ENCODE results near the gene NUB1.

Gene NUB1

DNA sequence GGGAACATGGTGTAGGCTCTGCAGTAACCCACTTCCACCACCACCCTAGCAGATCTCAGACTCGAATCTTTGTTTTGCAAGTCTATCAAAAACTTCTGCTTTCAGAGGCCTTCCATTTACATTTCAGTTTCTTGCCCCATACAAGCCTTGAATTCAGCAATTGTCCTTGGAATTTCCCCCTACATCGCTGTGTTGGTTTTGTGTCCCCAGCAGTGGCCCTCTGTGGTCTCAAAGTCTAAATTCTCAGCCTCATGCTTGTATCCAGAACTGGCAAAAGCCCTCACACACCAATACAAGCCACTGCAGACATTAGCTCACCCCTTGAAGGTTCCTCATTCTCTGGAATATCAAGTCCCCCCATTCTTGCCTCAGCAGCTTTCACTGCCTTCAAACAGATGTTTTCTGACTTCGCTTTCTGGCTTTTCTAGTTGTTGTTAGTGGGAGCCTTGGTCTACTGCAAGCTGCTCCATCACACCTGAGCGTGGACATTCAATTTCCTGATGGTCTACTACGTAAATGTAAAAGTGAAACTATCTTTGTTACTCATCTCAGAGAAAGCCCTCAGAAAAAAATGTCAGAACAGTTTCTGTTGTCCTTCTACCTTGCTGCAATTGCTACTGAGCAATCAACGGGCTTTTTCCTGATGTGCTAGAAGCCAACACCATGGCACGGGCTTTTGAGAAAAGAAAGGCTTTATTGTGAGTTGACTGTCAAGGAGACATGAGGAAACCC is 1.8 kb upstream of the NUB1 start:
- intact Hi-C loops (cut with DNase I) = no loop called here
- DNase-seq = peak in 1 of 42 donors; percentile 40

DNA sequence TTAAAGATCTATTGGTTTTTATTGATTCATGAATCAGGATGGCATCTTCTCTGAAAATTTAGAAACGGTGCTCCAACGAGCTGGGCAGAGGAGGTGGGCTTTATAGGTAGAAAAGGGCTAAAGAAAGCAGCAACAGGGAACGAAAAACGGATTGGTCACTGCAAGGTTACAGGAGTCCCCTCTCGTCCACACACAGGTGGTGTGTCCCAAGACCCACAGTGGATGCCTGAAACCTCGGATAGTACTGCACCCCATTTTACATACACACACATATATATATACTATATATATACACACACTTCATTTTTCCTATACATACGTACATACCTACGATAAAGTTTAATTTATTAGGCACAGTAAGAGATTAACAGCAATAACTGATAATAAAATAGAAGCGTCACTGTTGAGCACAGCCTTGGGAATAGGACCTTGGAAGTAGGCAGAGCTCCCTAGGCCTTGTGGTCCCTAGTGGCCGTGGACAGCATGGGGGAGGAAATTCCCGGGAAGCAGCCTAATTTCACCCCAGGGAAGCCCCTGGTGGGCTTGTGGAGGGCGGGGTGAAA is 737 bp upstream of the NUB1 start:
- intact Hi-C loops (cut with DNase I) = no loop called here
- peak in 1 of 42 donors; percentile 39 for DNase-seq

DNA sequence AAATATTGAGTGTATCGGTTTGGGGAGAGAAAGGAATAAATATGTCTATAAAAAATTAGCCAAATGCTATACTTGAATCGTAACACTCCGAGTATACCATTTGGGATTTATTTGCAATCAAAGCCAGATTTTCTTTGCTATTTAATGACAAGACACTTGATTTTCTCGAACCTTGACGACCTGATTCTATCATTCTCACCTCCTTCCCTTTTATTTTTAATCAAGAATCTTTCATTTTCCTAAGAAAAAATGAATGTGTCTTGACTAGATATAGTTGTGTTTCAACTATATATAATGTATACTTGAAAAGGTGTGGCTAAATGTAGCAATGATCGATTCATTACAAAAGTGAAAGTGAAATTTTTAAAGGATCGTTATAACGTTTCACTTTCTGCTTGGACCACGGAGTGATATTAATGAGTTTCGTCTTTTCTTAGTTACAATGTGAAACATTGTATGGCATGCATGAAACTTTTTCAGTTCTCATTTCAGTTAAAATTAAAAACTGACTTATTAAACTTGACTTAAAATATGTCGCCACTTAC is 562 bp downstream of the NUB1 start:
- no peak for DNase-seq
- intact Hi-C loops (cut with DNase I) = no loop called here

DNA sequence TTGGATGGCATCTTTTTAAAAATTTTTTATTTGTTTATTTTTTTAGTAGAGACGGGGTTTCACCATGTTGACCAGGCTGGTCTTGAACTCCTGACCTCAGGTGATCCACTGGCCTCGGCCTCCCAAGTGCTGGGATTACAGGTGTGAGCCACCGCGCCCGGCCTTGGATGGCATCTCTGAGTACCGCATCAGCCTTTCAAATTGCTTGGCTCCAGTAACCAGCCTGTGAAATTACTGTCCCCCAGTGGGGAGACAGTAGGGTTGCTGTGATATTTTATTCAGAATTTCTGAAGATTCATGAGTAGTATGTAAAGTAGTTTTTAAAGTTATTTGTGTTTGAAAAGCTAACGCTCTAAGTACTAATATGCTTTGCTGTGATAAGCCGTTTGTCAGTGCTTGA is 1.2 kb downstream of the NUB1 start:
- intact Hi-C loops (cut with DNase I) = no loop called here
- DNase-seq = peak in 1 of 42 donors; percentile 35

DNA sequence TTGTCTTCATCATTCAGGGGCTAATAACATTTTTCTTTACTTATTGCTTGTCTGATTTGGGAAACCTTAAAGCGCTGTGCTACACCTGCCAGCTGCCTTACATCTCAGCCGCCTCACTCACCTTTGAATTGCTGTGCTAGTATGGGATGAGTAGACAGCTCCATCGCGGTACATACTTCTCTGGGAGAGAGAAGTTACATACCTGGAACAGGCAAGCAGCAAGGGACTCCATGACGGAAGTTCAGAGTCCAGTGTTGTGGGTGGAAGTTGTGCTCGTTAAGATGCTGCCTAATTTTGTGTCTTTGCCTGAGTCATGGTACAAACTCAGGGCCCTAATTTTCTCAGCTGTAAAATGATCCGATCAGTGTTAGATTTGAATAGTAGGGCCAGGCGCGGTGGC is 1.9 kb downstream of the NUB1 start:
- peak in 1 of 42 donors; percentile 22 for DNase-seq
- intact Hi-C loops (cut with DNase I) = no loop called here

- DNase-seq = no peak
- intact Hi-C loops (cut with DNase I) = no loop called here
These were observed 4.2 kb downstream of the NUB1 start for GRCh38 chr7:151345576-151346469.

DNA sequence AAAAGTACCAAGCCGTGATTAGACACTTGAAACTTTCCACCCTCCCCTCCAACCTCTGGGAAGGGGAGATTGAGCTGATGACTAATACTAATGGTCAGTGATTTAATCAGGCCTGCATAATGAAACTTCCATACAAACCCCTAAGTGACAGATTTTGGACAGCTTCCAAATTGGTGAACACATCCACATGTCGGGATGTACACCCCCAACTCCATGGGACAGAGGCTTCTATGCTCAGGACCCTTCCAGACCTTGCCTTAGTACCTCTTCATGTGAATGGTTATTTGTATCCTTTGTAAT is 4.8 kb downstream of the NUB1 start:
- intact Hi-C loops (cut with DNase I) = no loop called here

GRCh38 chr7:151347200-151347599 is 5.6 kb downstream of the NUB1 start:
- intact Hi-C loops (cut with DNase I) = no loop called here
- no peak for DNase-seq

More for the DNA sequence above, 4.8 kb downstream of the NUB1 start:
- no peak for DNase-seq

DNA sequence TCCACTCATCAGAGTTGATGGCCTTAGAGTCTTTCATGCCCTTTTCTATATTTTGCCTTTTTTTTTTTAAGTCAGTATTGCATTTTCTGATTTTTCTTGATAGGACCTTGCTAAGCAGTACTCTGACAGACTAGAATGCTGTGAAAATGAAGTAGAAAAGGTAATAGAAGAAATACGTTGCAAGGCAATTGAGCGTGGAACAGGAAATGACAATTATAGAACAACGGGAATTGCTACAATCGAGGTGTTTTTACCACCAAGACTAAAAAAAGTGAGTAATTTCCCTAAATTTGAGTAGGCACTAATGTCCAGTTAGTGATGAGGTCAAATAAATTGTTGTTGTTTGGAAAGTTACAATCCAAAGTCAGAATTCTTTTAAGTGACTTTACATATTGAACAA is 7.4 kb downstream of the NUB1 start:
- intact Hi-C loops (cut with DNase I) = no loop called here
- DNase-seq = no peak

DNA sequence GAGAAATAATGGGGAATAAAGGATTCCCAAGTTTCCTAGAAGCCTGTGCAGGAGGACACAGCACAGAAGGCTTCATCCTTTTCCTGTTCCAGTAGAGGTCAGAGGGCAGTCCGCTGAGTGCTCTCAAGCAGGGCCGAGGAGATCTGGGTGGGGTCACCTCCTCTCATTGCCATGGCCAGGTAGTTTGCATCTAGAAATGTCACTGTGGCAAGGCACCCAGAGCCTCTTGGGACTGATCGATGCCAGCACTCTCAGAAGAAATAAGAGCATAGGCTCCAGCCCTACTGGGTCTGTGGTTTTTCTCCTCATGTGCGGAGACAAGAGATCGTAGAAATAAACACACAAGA is 7.9 kb downstream of the NUB1 start:
- intact Hi-C loops (cut with DNase I) = no loop called here
- DNase-seq = no peak

DNA sequence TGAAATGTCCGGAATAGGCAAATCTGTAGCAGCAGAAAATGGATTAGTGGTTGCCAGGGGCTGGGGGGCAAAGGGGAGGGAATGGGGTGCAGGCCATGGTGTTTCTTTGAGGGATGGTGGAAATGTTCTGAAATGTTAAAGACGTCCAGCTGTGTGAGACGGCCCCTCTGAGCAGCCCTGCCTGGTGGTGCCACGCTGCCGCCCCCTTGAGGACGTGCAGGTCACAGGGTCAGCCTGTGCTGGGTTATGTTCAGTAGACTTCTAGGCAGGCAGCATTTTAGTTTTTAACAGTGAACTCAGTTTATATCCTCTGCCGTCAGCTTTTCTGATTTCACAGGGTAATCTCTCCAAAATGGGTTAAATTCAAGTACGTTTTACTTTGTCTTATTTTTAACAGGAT is 9.4 kb downstream of the NUB1 start:
- intact Hi-C loops (cut with DNase I) = loop anchor here (5.0 kb wide), 1 partner anchor 34 kb away; no protein-coding TSS in a partner anchor
- no peak for DNase-seq

GRCh38 chr7:151351967-151352366 is 10.4 kb downstream of the NUB1 start:
- DNase-seq = no peak
- intact Hi-C loops (cut with DNase I) = loop anchor here (5.0 kb wide), 1 partner anchor 35 kb away; no protein-coding TSS in a partner anchor

GRCh38 chr7:151352512-151352911 is 10.9 kb downstream of the NUB1 start:
- DNase-seq = no peak
- intact Hi-C loops (cut with DNase I) = loop anchor here (5.0 kb wide), 1 partner anchor 35 kb away; no protein-coding TSS in a partner anchor

DNA sequence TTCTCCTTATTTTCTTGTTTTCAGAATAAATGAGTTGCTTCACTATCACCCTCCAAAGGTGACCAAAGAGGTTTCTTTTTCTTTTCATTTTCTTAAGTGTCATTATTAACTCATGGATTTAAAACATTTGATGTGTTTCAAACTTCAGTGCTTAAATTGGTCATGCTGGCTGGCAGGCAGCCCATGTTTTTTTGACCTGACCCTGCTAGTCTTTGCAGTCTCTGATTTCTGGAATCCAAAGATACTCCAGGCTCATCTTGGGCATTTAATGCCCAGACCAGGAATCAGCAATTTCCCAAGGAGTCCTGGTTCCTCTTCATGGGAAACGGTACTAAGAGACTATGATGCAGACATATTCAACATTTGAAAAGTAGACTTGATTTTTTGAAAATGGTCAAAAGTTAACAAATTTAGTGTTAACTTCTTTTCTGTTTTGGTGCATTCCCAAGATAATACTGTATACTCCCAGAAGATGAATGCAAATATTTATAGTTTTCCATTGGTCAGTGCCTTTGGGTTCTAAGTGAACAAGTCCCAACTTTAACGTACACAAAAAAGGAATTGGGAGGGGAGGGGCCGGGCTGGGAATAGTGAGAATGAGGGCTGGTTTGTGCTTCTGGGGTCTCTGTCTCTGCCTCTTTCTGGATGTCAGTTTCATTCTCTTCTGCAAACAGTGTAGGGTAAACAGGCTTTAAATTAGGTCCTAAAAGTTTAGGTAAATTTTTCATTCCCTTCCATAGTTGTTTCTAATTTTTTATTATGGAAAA is 19.8 kb downstream of the NUB1 start:
- no peak for DNase-seq
- intact Hi-C loops (cut with DNase I) = loop anchor here (5.0 to 10.0 kb wide), 2 partner anchors 91 to 393 kb away; no protein-coding TSS in a partner anchor

DNA sequence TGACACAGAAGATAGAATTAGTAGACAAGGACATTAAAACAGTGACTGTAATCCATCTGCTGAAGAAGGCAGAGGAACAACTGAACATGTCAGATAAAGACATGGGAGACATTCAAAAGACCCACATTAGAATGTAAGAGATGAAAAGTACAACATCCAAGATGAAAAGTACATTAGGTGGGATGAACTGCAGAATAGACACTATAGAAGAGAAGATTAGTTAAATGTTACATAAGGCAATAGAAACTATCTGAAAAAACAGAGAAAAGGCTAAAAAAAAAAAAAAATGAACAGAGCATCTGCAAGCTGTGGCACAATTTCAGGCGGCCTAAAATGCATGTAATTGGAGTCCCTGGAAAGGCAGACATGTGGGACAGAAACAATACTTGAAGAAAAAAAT is 21.6 kb downstream of the NUB1 start:
- intact Hi-C loops (cut with DNase I) = loop anchor here (5.0 to 10.0 kb wide), 2 partner anchors 89 to 392 kb away; no protein-coding TSS in a partner anchor
- DNase-seq = no peak

- intact Hi-C loops (cut with DNase I) = loop anchor here (10.0 kb wide), 1 partner anchor 388 kb away; no protein-coding TSS in a partner anchor
- peak in 2 of 42 donors; percentile 31 to 36 for DNase-seq
These were observed 24.7 kb downstream of the NUB1 start for GRCh38 chr7:151366166-151366879.

DNA sequence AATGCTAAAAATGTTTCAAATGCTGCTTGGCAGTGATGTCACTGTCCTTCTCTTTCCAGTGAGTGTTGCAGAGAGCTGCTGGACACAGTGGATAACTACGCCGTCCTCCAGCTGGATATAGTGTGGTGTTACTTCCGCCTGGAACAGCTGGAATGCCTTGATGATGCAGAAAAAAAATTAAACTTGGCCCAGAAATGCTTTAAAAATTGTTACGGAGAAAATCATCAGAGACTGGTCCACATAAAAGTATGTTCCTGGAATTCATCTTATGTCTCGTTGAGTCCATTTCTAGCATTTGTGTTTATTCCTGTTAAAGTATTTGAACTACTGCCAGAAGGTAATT is 25.2 kb downstream of the NUB1 start:
- intact Hi-C loops (cut with DNase I) = loop anchor here (10.0 kb wide), 1 partner anchor 388 kb away; no protein-coding TSS in a partner anchor
- DNase-seq = peak in 1 of 42 donors; percentile 6

- DNase-seq = peak in 1 of 42 donors; percentile 9
- intact Hi-C loops (cut with DNase I) = loop anchor here (10.0 kb wide), 1 partner anchor 388 kb away; no protein-coding TSS in a partner anchor
These were observed 25.7 kb downstream of the NUB1 start for GRCh38 chr7:151367284-151367683.
